Neural cell (in vitro differentiated cells): ENCODE results near the gene UBC.

ENCODE experiments used
- EZH2 ChIP-seq: fragments of 200-600, 300-800 bp; shearing (Covaris generic), sonication (generic); IDR thresholded peaks from 2 replicates; pipeline ENCODE4 v1.6.1; 2014; ENCODE audit warnings: antibody characterized with exemption, low read length, borderline replicate concordance, mild to moderate bottlenecking; ENCODE audit not compliant: insufficient read depth, poor library complexity, severe bottlenecking
- MXI1 ChIP-seq: fragments of 450-650 bp; conservative IDR thresholded peaks from 2 replicates; pipeline ENCODE4 v1.6.1; 2014; ENCODE audit warnings: antibody characterized with exemption, mild to moderate bottlenecking; ENCODE audit not compliant: poor library complexity, severe bottlenecking
- POLR2AphosphoS5 ChIP-seq: IDR thresholded peaks from 2 replicates; pipeline ENCODE4 v1.6.1; 2012
- RAD21 ChIP-seq: fragments of 450-650 bp; conservative IDR thresholded peaks from 2 replicates; pipeline ENCODE4 v1.6.1; 2014; ENCODE audit warnings: antibody characterized with exemption, mild to moderate bottlenecking, moderate library complexity
- SMC3 ChIP-seq: fragments of 450-650 bp; conservative IDR thresholded peaks from 2 replicates; pipeline ENCODE4 v1.6.1; 2014; ENCODE audit warnings: antibody characterized with exemption, mild to moderate bottlenecking, moderate library complexity; ENCODE audit not compliant: poor library complexity
- TAF1 ChIP-seq: IDR thresholded peaks from 2 replicates; pipeline ENCODE4 v1.6.1; 2012; ENCODE audit warnings: low read depth
- TF ChIP-seq, protein P1 (sequence below): fragments of 450-650 bp; IDR thresholded peaks from 2 replicates; pipeline ENCODE4 v1.5.1; 2014; ENCODE audit warnings: antibody characterized with exemption, mild to moderate bottlenecking, moderate library complexity; ENCODE audit not compliant: poor library complexity, severe bottlenecking

- TF ChIP-seq, protein P1, sequence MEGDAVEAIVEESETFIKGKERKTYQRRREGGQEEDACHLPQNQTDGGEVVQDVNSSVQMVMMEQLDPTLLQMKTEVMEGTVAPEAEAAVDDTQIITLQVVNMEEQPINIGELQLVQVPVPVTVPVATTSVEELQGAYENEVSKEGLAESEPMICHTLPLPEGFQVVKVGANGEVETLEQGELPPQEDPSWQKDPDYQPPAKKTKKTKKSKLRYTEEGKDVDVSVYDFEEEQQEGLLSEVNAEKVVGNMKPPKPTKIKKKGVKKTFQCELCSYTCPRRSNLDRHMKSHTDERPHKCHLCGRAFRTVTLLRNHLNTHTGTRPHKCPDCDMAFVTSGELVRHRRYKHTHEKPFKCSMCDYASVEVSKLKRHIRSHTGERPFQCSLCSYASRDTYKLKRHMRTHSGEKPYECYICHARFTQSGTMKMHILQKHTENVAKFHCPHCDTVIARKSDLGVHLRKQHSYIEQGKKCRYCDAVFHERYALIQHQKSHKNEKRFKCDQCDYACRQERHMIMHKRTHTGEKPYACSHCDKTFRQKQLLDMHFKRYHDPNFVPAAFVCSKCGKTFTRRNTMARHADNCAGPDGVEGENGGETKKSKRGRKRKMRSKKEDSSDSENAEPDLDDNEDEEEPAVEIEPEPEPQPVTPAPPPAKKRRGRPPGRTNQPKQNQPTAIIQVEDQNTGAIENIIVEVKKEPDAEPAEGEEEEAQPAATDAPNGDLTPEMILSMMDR, result no peak
- TF ChIP-seq RAD21 (no peak), TAF1 (no peak), MXI1 (no peak), POLR2AphosphoS5 (no peak), EZH2 (no peak), SMC3 (no peak)
Measured at GRCh38 chr12:124953689-124954405, 39.4 kb upstream of the UBC start.
